ENCODE measurements around the gene MARCHF9. TPM values are rescaled to one million over a fixed set of nuclear protein-coding genes. Genes with fewer than 3 reads are reported as not detected.

Gene MARCHF9
- total and polyA plus RNA-seq, 2 donors (not counting 1 experiment from before 2014, with no cell fraction given): 81.4 to 128 TPM

- Mint-ChIP-seq H3K9me3 (ENCODE audit: insufficient read depth) (no peaks in the 10 kb centered on the region), H3K4me3 (no peak overlapping the region), H3K27ac (no peak overlapping the region), H3K27me3 (peaks cover 17% of the 10 kb centered on the region), H3K4me1 (peaks cover 36% of the 10 kb centered on the region)
- peaks cover 0 to 13% (median 0%) of the 10 kb centered on the region in 3 donors for H3K9me3 ChIP-seq (ENCODE audit: control extremely low read depth in 1 of 3, control insufficient read depth in 2 of 3, insufficient read depth in 1 of 3, low read length in 2 of 3)
- H3K27me3 ChIP-seq (replicated peaks in 1 of 4; ENCODE audit: control extremely low read depth in 1 of 4, control insufficient read depth in 3 of 4, insufficient read depth in 4 of 4, low read length in 3 of 4): peaks cover 0 to 32% (median 22%) of the 10 kb centered on the region in 4 experiments
- peaks cover 38 to 47% of the 10 kb centered on the region in 2 donors for H3K4me1 ChIP-seq (ENCODE audit: control insufficient read depth in 2 of 2, insufficient read depth in 2 of 2, low read length in 2 of 2)
- peak; percentile 8 for DNase-seq
- H3K36me3 ChIP-seq (replicated peaks in 1 of 2; ENCODE audit: control extremely low read depth in 1 of 2, control insufficient read depth in 1 of 2, extremely low read depth in 1 of 2, insufficient read depth in 2 of 2, low read length in 1 of 2): no peaks in the 10 kb centered on the region
- intact Hi-C loops (cut with micrococcal nuclease): no loop called here
- peaks cover 3% of the 10 kb centered on the region for H4K20me1 ChIP-seq (ENCODE audit: control insufficient read depth, insufficient read depth, low read length, poor library complexity, severe bottlenecking)
- no peak overlapping the region for H3K27ac ChIP-seq (ENCODE audit: low read length in 2 of 2)
- no peak overlapping the region for H3K9ac ChIP-seq (ENCODE audit: low read length)
- 98% methylated on average over 7 of the region's 11 CpGs for WGBS (ENCODE audit: insufficient coverage)
- H2AFZ ChIP-seq (ENCODE audit: insufficient read depth, low read depth, low read length, poor library complexity, severe bottlenecking): no peak overlapping the region
- no peak overlapping the region for H3K4me2 ChIP-seq (replicated peaks; ENCODE audit: low read depth, low read length, poor library complexity, severe bottlenecking)
- ATAC-seq (ENCODE audit: low read depth): no peak
- no peak for TF ChIP-seq CTCF (IDR thresholded peaks at IDR 0.05)
- no peak for TF ChIP-seq EZH2 (IDR thresholded peaks at IDR 0.05; ENCODE audit: borderline replicate concordance, insufficient read depth, low read depth, low read length, poor library complexity, severe bottlenecking)
- CTCF ChIA-PET: no interaction called here
- no peak overlapping the region for H3K4me3 ChIP-seq (ENCODE audit: control extremely low read depth in 1 of 5, extremely low read depth in 1 of 5, insufficient read depth in 1 of 5, low read depth in 2 of 5, low read length in 4 of 5)
- H3K79me2 ChIP-seq (ENCODE audit: control insufficient read depth, insufficient read depth, low read length): peaks cover 7% of the 10 kb centered on the region
- POLR2A ChIA-PET: no interaction called here
Measured at GRCh38 chr12:57769594-57769993, 14.7 kb downstream of the MARCHF9 start.

- Histone ChIP-seq H3K36me3 (replicated peaks in 1 of 2; ENCODE audit: control extremely low read depth in 1 of 2, control insufficient read depth in 1 of 2, extremely low read depth in 1 of 2, insufficient read depth in 2 of 2, low read length in 1 of 2) (no peaks in the 10 kb centered on the region), H3K79me2 (ENCODE audit: control insufficient read depth, insufficient read depth, low read length) (no peaks in the 10 kb centered on the region), H3K4me1 (ENCODE audit: control insufficient read depth in 2 of 2, insufficient read depth in 2 of 2, low read length in 2 of 2) (peaks cover 26 to 35% of the 10 kb centered on the region in 2 donors), H2AFZ (ENCODE audit: insufficient read depth, low read depth, low read length, poor library complexity, severe bottlenecking) (no peak overlapping the region), H3K4me2 (replicated peaks; ENCODE audit: low read depth, low read length, poor library complexity, severe bottlenecking) (peak overlapping the region; percentile 94), H4K20me1 (ENCODE audit: control insufficient read depth, insufficient read depth, low read length, poor library complexity, severe bottlenecking) (no peaks in the 10 kb centered on the region), H3K9ac (ENCODE audit: low read length) (no peak overlapping the region), H3K4me3 (ENCODE audit: control extremely low read depth in 1 of 5, extremely low read depth in 1 of 5, insufficient read depth in 1 of 5, low read depth in 2 of 5, low read length in 4 of 5) (no peak overlapping the region), H3K9me3 (ENCODE audit: control extremely low read depth in 1 of 3, control insufficient read depth in 2 of 3, insufficient read depth in 1 of 3, low read length in 2 of 3) (peaks cover 0 to 7% (median 0%) of the 10 kb centered on the region in 3 donors), H3K27me3 (replicated peaks in 1 of 4; ENCODE audit: control extremely low read depth in 1 of 4, control insufficient read depth in 3 of 4, insufficient read depth in 4 of 4, low read length in 3 of 4) (peaks cover 0 to 21% (median 17%) of the 10 kb centered on the region in 4 experiments), H3K27ac (ENCODE audit: low read length in 2 of 2) (no peak overlapping the region)
- H3K4me3 Mint-ChIP-seq: peak overlapping the region; percentile 66
- intact Hi-C loops (cut with micrococcal nuclease): no loop called here
- peaks cover 8% of the 10 kb centered on the region for H3K27me3 Mint-ChIP-seq
- ChIA-PET POLR2A (no interaction called here), CTCF (interaction anchor here (1.0 kb wide), 1 partner anchor 12 kb away, joined by 3 read pairs; the partner anchor contains the start of gene TSFM)
- no peak for ATAC-seq (ENCODE audit: low read depth)
- 79% methylated on average over 3 of the region's 4 CpGs for WGBS (ENCODE audit: insufficient coverage)
- TF ChIP-seq CTCF (IDR thresholded peaks at IDR 0.05): no peak
- TF ChIP-seq EZH2 (IDR thresholded peaks at IDR 0.05; ENCODE audit: borderline replicate concordance, insufficient read depth, low read depth, low read length, poor library complexity, severe bottlenecking): no peak
- H3K4me1 Mint-ChIP-seq: peaks cover 26% of the 10 kb centered on the region
- no peak overlapping the region for H3K27ac Mint-ChIP-seq
- H3K9me3 Mint-ChIP-seq (ENCODE audit: insufficient read depth): no peaks in the 10 kb centered on the region
- peak; percentile 8 for DNase-seq
Measured at GRCh38 chr12:57770734-57771133, 15.8 kb downstream of the MARCHF9 start.
